ENCODE results near the gene MPZL1. TPM values are rescaled to one million over a fixed set of nuclear protein-coding genes. Genes with fewer than 3 reads are reported as not detected.

Gene MPZL1
- total RNA-seq (2022; extraction: Qiagen RNA extraction; ENCODE audit: low read depth): 102 to 135 TPM (median 123 TPM) in 5 replicates

GRCh38 chr1:167721617-167722151, at the start of gene MPZL1:
TSS of gene MPZL1 (plus strand) at chr1:167721982. CDS start at chr1:167722152, 170 bp downstream.

Other genes starting within 250 kb of the MPZL1 start
- 0.21 to 0.50 TPM (median 0.30 TPM) in 4 of 5 replicates, not detected in the other for gene CD247, start 203.5 kb upstream of the MPZL1 start, total RNA-seq (2022; extraction: Qiagen RNA extraction; ENCODE audit: low read depth)
- gene CREG1, start 168.2 kb upstream of the MPZL1 start, total RNA-seq (2022; extraction: Qiagen RNA extraction; ENCODE audit: low read depth): 74.4 to 96.9 TPM (median 91.4 TPM) in 5 replicates
- 0.06 to 0.14 TPM in 2 of 5 replicates, not detected in the others for gene RCSD1, start 91.8 kb upstream of the MPZL1 start, total RNA-seq (2022; extraction: Qiagen RNA extraction; ENCODE audit: low read depth)
- 0.12 to 0.22 TPM in 2 of 5 replicates, not detected in the others for gene ADCY10, start 192.2 kb downstream of the MPZL1 start, total RNA-seq (2022; extraction: Qiagen RNA extraction; ENCODE audit: low read depth)
- gene DCAF6, start 214.7 kb downstream of the MPZL1 start, total RNA-seq (2022; extraction: Qiagen RNA extraction; ENCODE audit: low read depth): 23.6 to 27.8 TPM (median 27.1 TPM) in 5 replicates
- gene MPC2, start 215.1 kb downstream of the MPZL1 start, total RNA-seq (2022; extraction: Qiagen RNA extraction; ENCODE audit: low read depth): 43.1 to 81.3 TPM (median 78.9 TPM) in 5 replicates